NCI-H526 treated with DMSO at 0.1 percent for 48 hours (cell line): ENCODE results near the gene PLCXD1.
"Not testable (repeated sequence)": the region's sequence is repeated elsewhere in the genome, so short reads cannot be mapped to it uniquely, and the experiment has no call there.

ENCODE experiments used
- DNase-seq: peaks from one replicate; lab custom pipeline; 2025; lab: John Stamatoyannopoulos, UW

PLCXD1 gene

GRCh38 chrX:281166-281999 is at the start of gene PLCXD1:
Gene PLCXD1, plus strand, starts transcription at chrX:281381. Its CDS starts 2,807 bp downstream, at chrX:284188.
- no peak for DNase-seq

- DNase-seq = not testable (repeated sequence)
These were observed 49.4 kb upstream of the PLCXD1 start for GRCh38 chrX:231637-232277.

- not testable (repeated sequence) for DNase-seq
These were observed 48.9 kb upstream of the PLCXD1 start for GRCh38 chrX:232278-232655.

- not testable (repeated sequence) for DNase-seq
These were observed 45.0 kb upstream of the PLCXD1 start for GRCh38 chrX:236201-236600.

- DNase-seq = no peak
These were observed 30.2 kb upstream of the PLCXD1 start for GRCh38 chrX:250965-251364.

- not testable (repeated sequence) for DNase-seq
These were observed 29.6 kb upstream of the PLCXD1 start for GRCh38 chrX:251396-252243.

- no peak for DNase-seq
These were observed 28.8 kb upstream of the PLCXD1 start for GRCh38 chrX:252244-252956.

- no peak for DNase-seq
These were observed 28.3 kb upstream of the PLCXD1 start for GRCh38 chrX:252957-253291.

- no peak for DNase-seq
These were observed 27.5 kb upstream of the PLCXD1 start for GRCh38 chrX:253451-254297.

GRCh38 chrX:254630-255215 is 26.5 kb upstream of the PLCXD1 start:
- no peak for DNase-seq

GRCh38 chrX:255923-256331 is 25.3 kb upstream of the PLCXD1 start:
- no peak for DNase-seq

GRCh38 chrX:257054-257453 is 24.1 kb upstream of the PLCXD1 start:
- DNase-seq = not testable (repeated sequence)

GRCh38 chrX:257681-258289 is 23.4 kb upstream of the PLCXD1 start:
- no peak for DNase-seq

- DNase-seq = no peak
These were observed 22.7 kb upstream of the PLCXD1 start for GRCh38 chrX:258291-259040.

- DNase-seq = no peak
These were observed 21.4 kb upstream of the PLCXD1 start for GRCh38 chrX:259692-260355.

- DNase-seq = no peak
These were observed 19.8 kb upstream of the PLCXD1 start for GRCh38 chrX:261167-261918.

- DNase-seq = no peak
These were observed 19.2 kb upstream of the PLCXD1 start for GRCh38 chrX:261919-262352.

- no peak for DNase-seq
These were observed 18.7 kb upstream of the PLCXD1 start for GRCh38 chrX:262381-262909.
